ENCODE measurements around the gene GBP1. TPM values are rescaled to one million over a fixed set of nuclear protein-coding genes. Genes with fewer than 3 reads are reported as not detected.

GBP1 gene
- total RNA-seq, 1 donor = 16.7 TPM

GRCh38 chr1:89100412-89100811, 35.4 kb upstream of the GBP1 start:
- DNase-seq (ENCODE audit: low read depth) = no peak
- no peak overlapping the region for H3K4me3 ChIP-seq (ENCODE audit: low read depth, low read length)
- TF ChIP-seq CTCF (IDR thresholded peaks at IDR 0.05; ENCODE audit: insufficient read depth, low read length) = no peak

DNA sequence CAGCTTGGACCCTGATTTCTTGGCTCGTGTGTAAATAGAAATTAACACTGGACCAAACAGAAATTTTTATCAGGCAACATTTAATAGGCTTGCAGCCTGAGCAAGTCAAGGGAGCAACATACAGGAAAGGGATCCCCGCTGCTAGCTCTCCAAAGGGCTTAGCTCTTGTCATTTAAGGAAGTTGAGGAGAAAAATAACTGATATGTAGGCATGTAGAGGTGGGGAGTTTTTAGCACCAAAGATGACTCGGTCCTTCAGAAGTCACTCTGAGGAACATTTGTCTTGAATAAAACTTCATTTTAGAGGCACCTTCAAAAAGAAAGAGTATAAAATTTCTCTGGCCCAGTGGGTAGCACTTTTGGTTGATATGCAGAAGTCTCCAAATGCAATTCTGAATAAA, 33.8 kb upstream of the GBP1 start:
- DNase-seq (ENCODE audit: low read depth) = no peak
- no peak overlapping the region for H3K4me3 ChIP-seq (ENCODE audit: low read depth, low read length)
- no peak for TF ChIP-seq CTCF (IDR thresholded peaks at IDR 0.05; ENCODE audit: insufficient read depth, low read length)

DNA sequence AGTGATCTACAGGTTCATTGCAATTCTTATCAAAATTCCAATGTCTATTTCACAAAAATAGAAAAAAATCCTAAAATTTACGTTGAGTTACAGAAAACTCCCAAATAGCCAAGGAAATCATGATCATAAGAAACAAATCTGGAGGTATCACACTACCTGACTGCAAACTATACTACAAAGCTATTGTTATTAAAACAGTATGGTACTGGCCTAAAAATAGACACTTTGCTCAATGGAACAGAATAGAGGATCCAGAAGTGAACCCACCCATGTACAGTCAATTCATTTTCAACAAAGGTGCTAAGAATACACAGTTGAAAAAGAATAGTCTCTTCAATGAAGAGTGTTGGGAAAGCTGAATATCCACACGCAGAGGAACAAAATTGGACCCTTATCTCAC, 30.7 kb upstream of the GBP1 start:
- no peak overlapping the region for H3K4me3 ChIP-seq (ENCODE audit: low read depth, low read length)
- no peak for TF ChIP-seq CTCF (IDR thresholded peaks at IDR 0.05; ENCODE audit: insufficient read depth, low read length)
- no peak for DNase-seq (ENCODE audit: low read depth)

DNA sequence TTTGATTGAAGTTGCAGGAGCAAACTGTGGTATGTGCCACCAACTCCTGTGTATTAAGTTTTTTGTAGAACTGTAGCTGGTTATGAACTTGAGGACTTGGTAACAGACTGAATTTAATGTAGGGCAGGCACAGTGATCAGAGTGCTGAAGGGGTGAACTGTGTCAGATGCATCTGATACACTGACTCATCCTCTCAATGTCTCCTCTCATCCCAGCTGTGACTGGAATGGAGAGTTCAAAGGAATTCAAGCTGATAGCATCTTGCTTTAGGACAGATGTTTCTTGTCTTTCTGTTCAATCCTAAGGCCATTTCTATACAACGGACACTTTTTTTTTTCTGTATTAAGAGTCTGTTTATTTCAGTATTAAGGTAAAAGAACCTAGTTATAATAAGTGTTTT, 25.0 kb upstream of the GBP1 start:
- no peak for DNase-seq (ENCODE audit: low read depth)
- no peak overlapping the region for H3K4me3 ChIP-seq (ENCODE audit: low read depth, low read length)
- no peak for TF ChIP-seq CTCF (IDR thresholded peaks at IDR 0.05; ENCODE audit: insufficient read depth, low read length)

- TF ChIP-seq CTCF (IDR thresholded peaks at IDR 0.05; ENCODE audit: insufficient read depth, low read length) = no peak
- no peak overlapping the region for H3K4me3 ChIP-seq (ENCODE audit: low read depth, low read length)
- no peak for DNase-seq (ENCODE audit: low read depth)
These were observed 23.6 kb upstream of the GBP1 start for GRCh38 chr1:89088572-89088971.

- TF ChIP-seq CTCF (IDR thresholded peaks at IDR 0.05; ENCODE audit: insufficient read depth, low read length) = no peak
- no peak for DNase-seq (ENCODE audit: low read depth)
- H3K4me3 ChIP-seq (ENCODE audit: low read depth, low read length) = no peak overlapping the region
These were observed 22.2 kb upstream of the GBP1 start for GRCh38 chr1:89087241-89087640.

GRCh38 chr1:89085781-89086180, 20.8 kb upstream of the GBP1 start:
- peak; percentile 64 for DNase-seq (ENCODE audit: low read depth)
- H3K4me3 ChIP-seq (ENCODE audit: low read depth, low read length) = no peak overlapping the region
- TF ChIP-seq CTCF (IDR thresholded peaks at IDR 0.05; ENCODE audit: insufficient read depth, low read length) = peak; percentile 64
